PC-3 (cell line): ENCODE measurements around the gene EXOC4.

ENCODE experiments used
- EZH2phosphoT487 ChIP-seq: fragments of 300-600 bp; sonication (generic); IDR thresholded peaks from 2 replicates; pipeline ENCODE4 v1.6.1; 2018; ENCODE audit warnings: mild to moderate bottlenecking, antibody characterized with exemption, low read length, borderline replicate concordance
- TF ChIP-seq, protein P1 (sequence below): fragments of 300-600 bp; sonication (generic); conservative IDR thresholded peaks from 2 replicates; pipeline ENCODE4 v1.5.1; 2017; ENCODE audit warnings: antibody characterized with exemption, low read depth, mild to moderate bottlenecking, low read length

DNA sequence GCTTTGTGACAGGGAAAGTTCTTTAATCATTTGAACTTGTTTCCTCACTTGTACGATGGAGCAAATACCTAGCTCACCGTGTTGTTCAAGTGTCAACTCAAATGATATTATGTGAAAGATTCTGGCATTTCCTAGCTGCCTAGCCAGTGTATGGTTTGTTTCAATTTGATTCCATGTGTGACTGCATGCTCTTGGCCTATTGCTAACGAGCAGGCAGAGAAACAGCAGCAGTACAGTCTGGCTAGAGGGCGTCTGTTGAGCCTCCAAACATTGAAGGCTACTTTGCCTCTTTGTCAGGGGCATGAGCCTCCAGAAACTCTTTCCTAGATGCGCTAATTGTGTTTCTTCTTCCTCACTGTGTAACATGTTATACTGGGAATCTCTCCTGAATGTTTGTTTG, 417.4 kb downstream of the EXOC4 start:
- TF ChIP-seq, protein P1, sequence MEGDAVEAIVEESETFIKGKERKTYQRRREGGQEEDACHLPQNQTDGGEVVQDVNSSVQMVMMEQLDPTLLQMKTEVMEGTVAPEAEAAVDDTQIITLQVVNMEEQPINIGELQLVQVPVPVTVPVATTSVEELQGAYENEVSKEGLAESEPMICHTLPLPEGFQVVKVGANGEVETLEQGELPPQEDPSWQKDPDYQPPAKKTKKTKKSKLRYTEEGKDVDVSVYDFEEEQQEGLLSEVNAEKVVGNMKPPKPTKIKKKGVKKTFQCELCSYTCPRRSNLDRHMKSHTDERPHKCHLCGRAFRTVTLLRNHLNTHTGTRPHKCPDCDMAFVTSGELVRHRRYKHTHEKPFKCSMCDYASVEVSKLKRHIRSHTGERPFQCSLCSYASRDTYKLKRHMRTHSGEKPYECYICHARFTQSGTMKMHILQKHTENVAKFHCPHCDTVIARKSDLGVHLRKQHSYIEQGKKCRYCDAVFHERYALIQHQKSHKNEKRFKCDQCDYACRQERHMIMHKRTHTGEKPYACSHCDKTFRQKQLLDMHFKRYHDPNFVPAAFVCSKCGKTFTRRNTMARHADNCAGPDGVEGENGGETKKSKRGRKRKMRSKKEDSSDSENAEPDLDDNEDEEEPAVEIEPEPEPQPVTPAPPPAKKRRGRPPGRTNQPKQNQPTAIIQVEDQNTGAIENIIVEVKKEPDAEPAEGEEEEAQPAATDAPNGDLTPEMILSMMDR, result no peak
- TF ChIP-seq EZH2phosphoT487, result no peak
